PC-9 (cell line): Measurements from ENCODE around the gene SELENOF. TPM values are rescaled to one million over a fixed set of nuclear protein-coding genes. Genes with fewer than 3 reads are reported as not detected.

Source experiments
- BruUV-seq: library from RNA; stranded (reverse); fragments of 400-500 nt; replicated peaks from 2 replicates; lab custom pipeline; 2021; lab: Mats Ljungman, UMichigan
- CTCF ChIA-PET: fragments of 300-600 bp; sonication (Branson Sonifier 250); formaldehyde crosslinking; loops from one replicate; lab custom pipeline; 2022; ENCODE audit warnings: antibody characterized with exemption; lab: Charles Lee
- POLR2A ChIA-PET: fragments of 300-600 bp; sonication (Branson Sonifier 250); formaldehyde crosslinking; loops from one replicate; lab custom pipeline; 2022; ENCODE audit warnings: antibody characterized with exemption; ENCODE audit not compliant: unreplicated experiment; lab: Charles Lee
- DNase-seq, 2 experiments: peaks; one replicate each; pipeline versions ENCODE4 v3.0.0 to v3.0.0-alpha.2; 2015 to 2022; ENCODE audit warnings: mixed read lengths in 1 of 2
- H2AFZ ChIP-seq: fragments of 200-600 bp; sonication (generic); 2 replicates; pipeline ENCODE4 v1.8.1; 2017; ENCODE audit warnings: antibody characterized with exemption
- H3F3A ChIP-seq: fragments of 200-600 bp; sonication (generic); 2 replicates; pipeline ENCODE4 v1.8.1; 2017; ENCODE audit warnings: antibody characterized with exemption, mild to moderate bottlenecking, low read depth; ENCODE audit not compliant: insufficient read depth
- H3K27ac ChIP-seq: fragments of 200-600 bp; sonication (generic); 2 replicates; pipeline ENCODE4 v1.6.1; 2016; ENCODE audit warnings: mixed run types
- H3K27me3 ChIP-seq: fragments of 200-600 bp; sonication (generic); 2 replicates; pipeline ENCODE4 v1.6.1; 2016; ENCODE audit warnings: low read depth, mixed run types; ENCODE audit not compliant: insufficient read depth
- H3K36me3 ChIP-seq: fragments of 200-600 bp; sonication (generic); 2 replicates; pipeline ENCODE4 v1.6.1; 2016; ENCODE audit warnings: low read depth, mixed run types
- H3K4me1 ChIP-seq: fragments of 200-600 bp; sonication (generic); replicated peaks from 2 replicates; pipeline ENCODE4 v1.6.1; 2016; ENCODE audit warnings: mixed run types; ENCODE audit not compliant: insufficient read depth
- H3K4me2 ChIP-seq: fragments of 200-600 bp; sonication (generic); 2 replicates; pipeline ENCODE4 v1.6.1; 2017; ENCODE audit warnings: mixed run types
- H3K4me3 ChIP-seq: fragments of 200-600 bp; sonication (generic); 2 replicates; pipeline ENCODE4 v1.6.1; 2016; ENCODE audit warnings: mixed run types
- H3K79me2 ChIP-seq: fragments of 200-600 bp; sonication (generic); 2 replicates; pipeline ENCODE4 v1.6.1; 2017; ENCODE audit warnings: low read depth, mixed run types
- H3K9me2 ChIP-seq: fragments of 200-600 bp; sonication (generic); 2 replicates; pipeline ENCODE4 v1.8.1; 2017; ENCODE audit warnings: mild to moderate bottlenecking; ENCODE audit not compliant: insufficient read depth
- H3K9me3 ChIP-seq: fragments of 200-600 bp; sonication (generic); 2 replicates; pipeline ENCODE4 v1.8.1; 2016; ENCODE audit warnings: low read depth; ENCODE audit not compliant: insufficient read depth
- H4K20me1 ChIP-seq: fragments of 200-600 bp; sonication (generic); 2 replicates; pipeline ENCODE4 v1.8.1; 2017; ENCODE audit not compliant: insufficient read depth
- EZH2 ChIP-seq: fragments of 200-600 bp; sonication (generic); IDR thresholded peaks from 2 replicates; pipeline ENCODE4 v1.8.0; 2017; ENCODE audit warnings: antibody characterized with exemption, low read depth
- intact Hi-C: fragments of 100-400 bp; cut with micrococcal nuclease; formaldehyde crosslinking; loops from one replicate; pipeline ENCODE4 v1.10.0; 2022; ENCODE audit not compliant: unreplicated experiment
- total RNA-seq: library from RNA; stranded (reverse); gene quantifications from 2 replicates; pipeline ENCODE4 v1.2.3, GENCODE V29; 2021
- TF ChIP-seq, protein P1 (sequence below): fragments of 200-600 bp; sonication (generic); conservative IDR thresholded peaks from 2 replicates; pipeline ENCODE4 v1.6.1; 2017; ENCODE audit warnings: mixed run types, antibody characterized with exemption, mild to moderate bottlenecking, moderate library complexity

Gene SELENOF
- total RNA-seq, 1 experiment from 2014 or later, result 137 TPM

DNA sequence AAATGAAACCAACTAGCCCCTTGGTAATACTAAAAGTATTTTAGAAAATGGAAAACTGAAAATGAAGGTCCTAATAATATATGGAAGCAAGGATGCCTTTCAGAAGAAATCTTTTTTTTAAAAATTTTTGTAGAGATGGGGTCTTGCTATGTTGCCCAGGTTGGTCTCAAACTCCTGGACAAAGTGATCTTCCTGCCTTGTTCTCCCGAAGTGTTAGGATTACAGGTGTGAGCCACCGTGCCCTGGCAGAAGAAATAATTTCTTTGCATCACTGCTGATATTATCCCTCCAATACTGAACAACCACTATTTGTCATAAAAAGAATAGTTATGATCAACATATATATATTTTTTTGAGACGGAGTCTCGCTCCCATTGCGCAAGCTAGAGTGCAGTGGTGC lies 25.6 kb downstream of the SELENOF start:
- TF ChIP-seq, protein P1, sequence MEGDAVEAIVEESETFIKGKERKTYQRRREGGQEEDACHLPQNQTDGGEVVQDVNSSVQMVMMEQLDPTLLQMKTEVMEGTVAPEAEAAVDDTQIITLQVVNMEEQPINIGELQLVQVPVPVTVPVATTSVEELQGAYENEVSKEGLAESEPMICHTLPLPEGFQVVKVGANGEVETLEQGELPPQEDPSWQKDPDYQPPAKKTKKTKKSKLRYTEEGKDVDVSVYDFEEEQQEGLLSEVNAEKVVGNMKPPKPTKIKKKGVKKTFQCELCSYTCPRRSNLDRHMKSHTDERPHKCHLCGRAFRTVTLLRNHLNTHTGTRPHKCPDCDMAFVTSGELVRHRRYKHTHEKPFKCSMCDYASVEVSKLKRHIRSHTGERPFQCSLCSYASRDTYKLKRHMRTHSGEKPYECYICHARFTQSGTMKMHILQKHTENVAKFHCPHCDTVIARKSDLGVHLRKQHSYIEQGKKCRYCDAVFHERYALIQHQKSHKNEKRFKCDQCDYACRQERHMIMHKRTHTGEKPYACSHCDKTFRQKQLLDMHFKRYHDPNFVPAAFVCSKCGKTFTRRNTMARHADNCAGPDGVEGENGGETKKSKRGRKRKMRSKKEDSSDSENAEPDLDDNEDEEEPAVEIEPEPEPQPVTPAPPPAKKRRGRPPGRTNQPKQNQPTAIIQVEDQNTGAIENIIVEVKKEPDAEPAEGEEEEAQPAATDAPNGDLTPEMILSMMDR, result no peak
- TF ChIP-seq EZH2, result no peak
- Histone ChIP-seq H3K9me3 (no peaks in the 10 kb centered on the region), H3K36me3 (0 out of 2 replicates have a peak, but pooled peaks cover 5% of the 10 kb centered on the region), H3K27ac (no peak overlapping the region), H2AFZ (no peak overlapping the region), H3F3A (0 out of 2 replicates have a peak, but pooled peaks cover 4% of the 10 kb centered on the region), H3K9me2 (no peaks in the 10 kb centered on the region), H3K27me3 (no peaks in the 10 kb centered on the region), H3K4me2 (no peak overlapping the region), H3K4me3 (no peak overlapping the region), H4K20me1 (peaks cover 27% of the 10 kb centered on the region), H3K79me2 (peaks cover 42% of the 10 kb centered on the region), H3K4me1 (no peaks in the 10 kb centered on the region)
- intact Hi-C loops, result no loop called here
- POLR2A ChIA-PET, result no interaction called here
- CTCF ChIA-PET, result interaction anchor here (0.6 kb wide), 1 partner anchor 447 kb away, joined by 4 read pairs; no protein-coding TSS in a partner anchor
- BruUV-seq, result no TSS peak
- no peak for DNase-seq

DNA sequence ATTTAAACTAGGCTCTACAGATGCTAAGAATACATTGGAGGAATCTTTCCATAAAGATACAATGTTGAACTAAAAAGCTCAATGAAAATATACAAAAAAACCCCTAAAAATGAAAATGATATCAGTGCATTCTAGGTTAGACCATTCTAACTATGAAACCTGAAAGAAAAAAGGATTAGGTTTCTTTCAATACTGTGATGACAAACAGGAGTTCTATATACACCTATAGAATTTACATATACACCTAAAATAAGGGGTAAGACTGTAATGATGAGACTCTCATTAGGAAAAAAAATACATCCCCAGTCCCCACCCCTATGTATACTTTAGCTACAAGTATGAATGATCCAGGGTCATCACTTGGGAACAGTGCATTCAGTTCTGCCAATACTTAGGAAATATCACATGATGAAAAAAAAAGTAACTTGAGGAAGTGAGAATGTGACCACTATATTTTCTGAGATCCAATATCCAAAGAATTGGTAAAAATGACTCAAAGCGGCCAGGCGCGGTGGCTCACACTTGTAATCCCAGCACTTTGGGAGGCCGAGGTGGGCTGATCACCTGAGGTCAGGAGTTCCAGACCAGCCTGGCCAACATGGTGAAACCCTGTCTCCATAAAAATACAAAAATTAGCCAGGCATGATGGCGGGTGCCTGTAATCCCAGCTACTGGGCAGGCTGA lies 26.3 kb downstream of the SELENOF start:
- Histone ChIP-seq H3K36me3 (0 out of 2 replicates have a peak, but pooled peaks cover 5% of the 10 kb centered on the region), H3K27ac (no peak overlapping the region), H3K79me2 (peaks cover 46% of the 10 kb centered on the region), H3F3A (0 out of 2 replicates have a peak, but pooled peaks cover 4% of the 10 kb centered on the region), H3K4me1 (no peaks in the 10 kb centered on the region), H3K4me2 (no peak overlapping the region), H3K4me3 (no peak overlapping the region), H3K9me2 (no peaks in the 10 kb centered on the region), H4K20me1 (peaks cover 27% of the 10 kb centered on the region), H2AFZ (no peak overlapping the region), H3K9me3 (no peaks in the 10 kb centered on the region), H3K27me3 (no peaks in the 10 kb centered on the region)
- TF ChIP-seq EZH2, result no peak
- TF ChIP-seq, protein P1, result no peak
- DNase-seq, result no peak
- CTCF ChIA-PET, result no interaction called here
- POLR2A ChIA-PET, result no interaction called here
- no TSS peak for BruUV-seq
- intact Hi-C loops, result no loop called here

DNA sequence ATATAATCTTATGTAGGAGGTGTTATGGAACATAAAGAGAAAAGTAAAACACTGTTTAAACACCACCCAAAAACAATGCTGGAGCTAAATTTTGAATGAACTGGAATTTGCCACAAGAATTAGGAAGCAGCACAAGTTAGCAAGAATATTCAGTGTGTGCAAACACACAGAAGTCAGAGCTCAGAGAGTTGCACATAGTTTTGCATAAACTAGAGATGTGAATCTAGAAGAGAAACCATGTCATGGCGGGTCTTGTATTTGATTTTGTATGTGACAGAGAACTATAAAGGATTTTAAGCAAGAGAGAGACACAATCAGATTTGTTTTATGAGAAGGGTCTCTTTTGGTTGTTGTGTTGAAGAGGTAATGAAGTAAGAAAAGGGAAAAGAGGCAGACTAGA lies 38.2 kb downstream of the SELENOF start:
- no peak overlapping the region for H3K27ac ChIP-seq
- no peak for DNase-seq
- peaks cover 26% of the 10 kb centered on the region for H3K36me3 ChIP-seq
- no peak for TF ChIP-seq EZH2
- TF ChIP-seq, protein P1, result no peak
- H3K9me3 ChIP-seq, result no peaks in the 10 kb centered on the region
- peaks cover 6% of the 10 kb centered on the region; the same call in 1 of the 2 replicates for H3K79me2 ChIP-seq
- H3F3A ChIP-seq, result peaks cover 4% of the 10 kb centered on the region; the same call in 1 of the 2 replicates
- peaks cover 6% of the 10 kb centered on the region for H4K20me1 ChIP-seq
- no peak overlapping the region for H3K4me3 ChIP-seq
- no peak overlapping the region for H3K4me2 ChIP-seq
- CTCF ChIA-PET, result no interaction called here
- no TSS peak for BruUV-seq
- no peak overlapping the region for H2AFZ ChIP-seq
- intact Hi-C loops, result no loop called here
- no peaks in the 10 kb centered on the region for H3K9me2 ChIP-seq
- no peaks in the 10 kb centered on the region for H3K27me3 ChIP-seq
- POLR2A ChIA-PET, result no interaction called here
- H3K4me1 ChIP-seq, result no peaks in the 10 kb centered on the region
